ENCODE measurements around the gene HMCES.

The HMCES gene

GRCh38 chr3:129278439-129278965 is at the start of gene HMCES:
Gene HMCES (plus strand): TSS chr3:129278870. CDS start chr3:129279733, 863 bp downstream.
- DNase-seq (ENCODE audit: low spot score) = peak; percentile 96

- DNase-seq (ENCODE audit: low spot score) = peak; percentile 42
These were observed 49.6 kb upstream of the HMCES start for GRCh38 chr3:129228891-129229585.

- peak; percentile 48 for DNase-seq (ENCODE audit: low spot score)
These were observed 48.2 kb upstream of the HMCES start for GRCh38 chr3:129230311-129231019.

- no peak for DNase-seq (ENCODE audit: low spot score)
These were observed 47.1 kb upstream of the HMCES start for GRCh38 chr3:129231331-129232119.

- DNase-seq (ENCODE audit: low spot score) = no peak
These were observed 45.1 kb upstream of the HMCES start for GRCh38 chr3:129233538-129233937.

GRCh38 chr3:129234441-129234840 is 44.2 kb upstream of the HMCES start:
- DNase-seq (ENCODE audit: low spot score) = no peak

GRCh38 chr3:129235344-129235917 is 43.2 kb upstream of the HMCES start:
- no peak for DNase-seq (ENCODE audit: low spot score)

- DNase-seq (ENCODE audit: low spot score) = no peak
These were observed 39.5 kb upstream of the HMCES start for GRCh38 chr3:129238945-129239705.

- no peak for DNase-seq (ENCODE audit: low spot score)
These were observed 38.7 kb upstream of the HMCES start for GRCh38 chr3:129239991-129240390.

GRCh38 chr3:129240436-129240835 is 38.2 kb upstream of the HMCES start:
- no peak for DNase-seq (ENCODE audit: low spot score)

GRCh38 chr3:129245141-129245540 is 33.5 kb upstream of the HMCES start:
- no peak for DNase-seq (ENCODE audit: low spot score)

- peak; percentile 88 for DNase-seq (ENCODE audit: low spot score)
These were observed 32.9 kb upstream of the HMCES start for GRCh38 chr3:129245641-129246306.

GRCh38 chr3:129246636-129247035 is 32.0 kb upstream of the HMCES start:
- no peak for DNase-seq (ENCODE audit: low spot score)

GRCh38 chr3:129248286-129248979 is 30.2 kb upstream of the HMCES start:
- DNase-seq (ENCODE audit: low spot score) = no peak

- peak; percentile 96 for DNase-seq (ENCODE audit: low spot score)
These were observed 29.2 kb upstream of the HMCES start, which contains the start of gene COPG1 for GRCh38 chr3:129249284-129250065. Gene COPG1 (plus strand): TSS chr3:129249606. CDS start chr3:129249710, 104 bp downstream.

GRCh38 chr3:129252748-129253147 is 25.9 kb upstream of the HMCES start:
- no peak for DNase-seq (ENCODE audit: low spot score)

GRCh38 chr3:129254536-129255230 is 24.0 kb upstream of the HMCES start:
- no peak for DNase-seq (ENCODE audit: low spot score)

GRCh38 chr3:129256270-129256669 is 22.4 kb upstream of the HMCES start:
- no peak for DNase-seq (ENCODE audit: low spot score)

- DNase-seq (ENCODE audit: low spot score) = no peak
These were observed 21.1 kb upstream of the HMCES start for GRCh38 chr3:129257609-129258008.
